ENCODE measurements around the gene ZDHHC18. TPM values are rescaled to one million over a fixed set of nuclear protein-coding genes. Genes with fewer than 3 reads are reported as not detected.

Gene ZDHHC18
- total and polyA plus RNA-seq, 2 donors (not counting 1 experiment from before 2014, with no cell fraction given) = 6.3 to 16.9 TPM

DNA sequence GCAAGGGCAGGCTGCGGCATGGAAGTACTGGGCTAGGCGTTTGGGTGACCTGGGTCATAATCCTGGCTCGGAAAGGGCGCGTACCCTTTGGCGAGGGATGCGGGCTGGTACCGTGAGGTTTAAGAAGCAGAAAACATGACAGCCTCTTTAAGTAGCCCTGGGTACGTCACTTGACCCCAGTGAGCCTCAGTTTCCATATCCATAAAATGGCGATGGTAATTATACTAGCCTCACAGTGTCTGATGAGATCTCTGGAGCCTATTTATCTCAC lies 38.0 kb upstream of the ZDHHC18 start:
- no peak overlapping the region for H2AFZ ChIP-seq (ENCODE audit: low read length)

GRCh38 chr1:26788836-26789611 lies 37.5 kb upstream of the ZDHHC18 start:
- H3K4me2 ChIP-seq (ENCODE audit: extremely low read depth, insufficient read depth, low read length) = peak overlapping the region; percentile 99
- DNase-seq (ENCODE audit: low read depth in 2 of 2) = peak; percentile 79 to 88
- H3K4me1 ChIP-seq (ENCODE audit: control insufficient read depth, extremely low read depth, insufficient read depth, low read length) = peaks cover 33% of the 10 kb centered on the region
- peaks cover 2% of the 10 kb centered on the region for H3K79me2 ChIP-seq (ENCODE audit: control insufficient read depth, insufficient read depth, low read length)
- H3K36me3 ChIP-seq (ENCODE audit: control insufficient read depth, insufficient read depth, low read length) = no peaks in the 10 kb centered on the region
- no peaks in the 10 kb centered on the region for H3K27me3 ChIP-seq (ENCODE audit: control insufficient read depth, insufficient read depth, low read length)
- peak overlapping the region; percentile 99 for H3K27ac ChIP-seq (ENCODE audit: insufficient read depth, low read length)
- no peaks in the 10 kb centered on the region for H3K9me3 ChIP-seq (ENCODE audit: control insufficient read depth, insufficient read depth, low read depth, low read length)
- peak overlapping the region; percentile 60 to 90 (median 72) for H3K4me3 ChIP-seq (replicated peaks in 1 of 4; ENCODE audit: control extremely low read depth in 1 of 4, insufficient read depth in 1 of 4, low read depth in 3 of 4, low read length in 4 of 4)
- no peaks in the 10 kb centered on the region for H4K20me1 ChIP-seq (ENCODE audit: control insufficient read depth, extremely low read depth, insufficient read depth, low read length)
- peak overlapping the region; percentile 86 for H3K9ac ChIP-seq (ENCODE audit: insufficient read depth, low read length)
- no peak overlapping the region for H2AFZ ChIP-seq (ENCODE audit: low read length)
- peak; percentile 95 to 97 for TF ChIP-seq CTCF (conservative IDR thresholded peaks at IDR 0.05 in 1 of 2, IDR thresholded peaks at IDR 0.05 in 1 of 2; ENCODE audit: low read depth in 1 of 2, low read length in 2 of 2)
- TF ChIP-seq EZH2 (IDR thresholded peaks at IDR 0.05; ENCODE audit: low read length, missing control alignments) = no peak

More for the DNA sequence above, 38.0 kb upstream of the ZDHHC18 start:
- Histone ChIP-seq H3K27ac (ENCODE audit: insufficient read depth, low read length) (peak overlapping the region; percentile 99), H3K4me1 (ENCODE audit: control insufficient read depth, extremely low read depth, insufficient read depth, low read length) (peaks cover 33% of the 10 kb centered on the region), H3K9ac (ENCODE audit: insufficient read depth, low read length) (peak overlapping the region; percentile 86), H4K20me1 (ENCODE audit: control insufficient read depth, extremely low read depth, insufficient read depth, low read length) (no peaks in the 10 kb centered on the region), H3K9me3 (ENCODE audit: control insufficient read depth, insufficient read depth, low read depth, low read length) (no peaks in the 10 kb centered on the region), H3K79me2 (ENCODE audit: control insufficient read depth, insufficient read depth, low read length) (peaks cover 2% of the 10 kb centered on the region), H3K4me2 (ENCODE audit: extremely low read depth, insufficient read depth, low read length) (peak overlapping the region; percentile 99), H3K36me3 (ENCODE audit: control insufficient read depth, insufficient read depth, low read length) (no peaks in the 10 kb centered on the region), H3K27me3 (ENCODE audit: control insufficient read depth, insufficient read depth, low read length) (no peaks in the 10 kb centered on the region), H3K4me3 (replicated peaks in 1 of 4; ENCODE audit: control extremely low read depth in 1 of 4, insufficient read depth in 1 of 4, low read depth in 3 of 4, low read length in 4 of 4) (peak overlapping the region; percentile 60 to 90 (median 72))
- no peak for TF ChIP-seq EZH2 (IDR thresholded peaks at IDR 0.05; ENCODE audit: low read length, missing control alignments)
- TF ChIP-seq CTCF (conservative IDR thresholded peaks at IDR 0.05 in 1 of 2, IDR thresholded peaks at IDR 0.05 in 1 of 2; ENCODE audit: low read depth in 1 of 2, low read length in 2 of 2) = no peak
- no peak for DNase-seq (ENCODE audit: low read depth in 2 of 2)

DNA sequence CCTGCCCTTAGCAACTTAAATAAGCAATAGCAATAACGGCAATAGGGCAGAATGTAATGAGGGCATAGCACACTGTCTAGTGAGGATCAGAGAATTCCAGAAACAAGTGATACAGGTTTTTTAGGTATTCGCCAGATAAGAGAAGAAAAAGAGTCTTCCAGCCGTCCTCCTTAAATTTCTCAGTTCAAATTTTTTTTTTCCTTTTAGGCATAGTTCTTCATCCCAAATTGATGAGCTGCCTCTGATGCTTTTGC lies 36.9 kb upstream of the ZDHHC18 start:
- Histone ChIP-seq H3K4me2 (ENCODE audit: extremely low read depth, insufficient read depth, low read length) (no peak overlapping the region), H3K9ac (ENCODE audit: insufficient read depth, low read length) (no peak overlapping the region)

More for the DNA sequence above, 36.9 kb upstream of the ZDHHC18 start:
- DNase-seq (ENCODE audit: low read depth in 2 of 2) = no peak
- no peaks in the 10 kb centered on the region for H3K9me3 ChIP-seq (ENCODE audit: control insufficient read depth, insufficient read depth, low read depth, low read length)
- no peaks in the 10 kb centered on the region for H3K27me3 ChIP-seq (ENCODE audit: control insufficient read depth, insufficient read depth, low read length)
- H3K27ac ChIP-seq (ENCODE audit: insufficient read depth, low read length) = no peak overlapping the region
- peaks cover 2% of the 10 kb centered on the region for H3K79me2 ChIP-seq (ENCODE audit: control insufficient read depth, insufficient read depth, low read length)
- no peaks in the 10 kb centered on the region for H4K20me1 ChIP-seq (ENCODE audit: control insufficient read depth, extremely low read depth, insufficient read depth, low read length)
- H3K36me3 ChIP-seq (ENCODE audit: control insufficient read depth, insufficient read depth, low read length) = peaks cover 2% of the 10 kb centered on the region
- H3K4me1 ChIP-seq (ENCODE audit: control insufficient read depth, extremely low read depth, insufficient read depth, low read length) = peaks cover 29% of the 10 kb centered on the region
- no peak overlapping the region for H3K4me3 ChIP-seq (replicated peaks in 1 of 4; ENCODE audit: control extremely low read depth in 1 of 4, insufficient read depth in 1 of 4, low read depth in 3 of 4, low read length in 4 of 4)
- TF ChIP-seq CTCF (conservative IDR thresholded peaks at IDR 0.05 in 1 of 2, IDR thresholded peaks at IDR 0.05 in 1 of 2; ENCODE audit: low read depth in 1 of 2, low read length in 2 of 2) (no peak), EZH2 (IDR thresholded peaks at IDR 0.05; ENCODE audit: low read length, missing control alignments) (no peak)
- H2AFZ ChIP-seq (ENCODE audit: low read length) = no peak overlapping the region
